Ishikawa (cell line): ENCODE data around the gene KDM4B.

Source experiments
- CEBPB ChIP-seq: IDR thresholded peaks from 2 replicates; pipeline ENCODE4 v1.6.1; 2012
- CREB1 ChIP-seq: IDR thresholded peaks from 2 replicates; pipeline ENCODE4 v1.6.1; 2012; ENCODE audit warnings: low read depth
- EGR1 ChIP-seq: IDR thresholded peaks from 2 replicates; pipeline ENCODE4 v1.6.1; 2012
- EP300 ChIP-seq: IDR thresholded peaks from 2 replicates; pipeline ENCODE4 v1.6.1; 2012; ENCODE audit warnings: borderline replicate concordance
- FOXM1 ChIP-seq: IDR thresholded peaks from 2 replicates; pipeline ENCODE4 v1.6.1; 2012; ENCODE audit warnings: low read depth, borderline replicate concordance
- MAX ChIP-seq: IDR thresholded peaks from 2 replicates; pipeline ENCODE4 v1.6.1; 2012
- NFIC ChIP-seq: IDR thresholded peaks from 2 replicates; pipeline ENCODE4 v1.6.1; 2012
- RAD21 ChIP-seq: IDR thresholded peaks from 2 replicates; pipeline ENCODE4 v1.6.1; 2012; ENCODE audit warnings: low read depth
- REST ChIP-seq: IDR thresholded peaks from 2 replicates; pipeline ENCODE4 v1.6.1; 2012; ENCODE audit warnings: low read depth, mild to moderate bottlenecking
- TAF1 ChIP-seq: IDR thresholded peaks from 2 replicates; pipeline ENCODE4 v1.6.1; 2012; ENCODE audit warnings: low read depth, mild to moderate bottlenecking
- TCF12 ChIP-seq: IDR thresholded peaks from 2 replicates; pipeline ENCODE4 v1.6.1; 2012; ENCODE audit warnings: low read depth
- TEAD4 ChIP-seq: IDR thresholded peaks from 2 replicates; pipeline ENCODE4 v1.6.1; 2012
- YY1 ChIP-seq: IDR thresholded peaks from 2 replicates; pipeline ENCODE4 v1.6.1; 2012; ENCODE audit warnings: low read depth
- ZBTB7A ChIP-seq: IDR thresholded peaks from 2 replicates; pipeline ENCODE4 v1.6.1; 2012; ENCODE audit warnings: low read depth
- TF ChIP-seq, protein P1 (sequence below): IDR thresholded peaks from 2 replicates; pipeline ENCODE4 v1.6.1; 2012

KDM4B gene

GRCh38 chr19:5188548-5189317, 219.8 kb downstream of the KDM4B start:
- no peak for TF ChIP-seq TAF1
- no peak for TF ChIP-seq CEBPB
- no peak for TF ChIP-seq MAX
- no peak for TF ChIP-seq REST
- TF ChIP-seq, protein P1, sequence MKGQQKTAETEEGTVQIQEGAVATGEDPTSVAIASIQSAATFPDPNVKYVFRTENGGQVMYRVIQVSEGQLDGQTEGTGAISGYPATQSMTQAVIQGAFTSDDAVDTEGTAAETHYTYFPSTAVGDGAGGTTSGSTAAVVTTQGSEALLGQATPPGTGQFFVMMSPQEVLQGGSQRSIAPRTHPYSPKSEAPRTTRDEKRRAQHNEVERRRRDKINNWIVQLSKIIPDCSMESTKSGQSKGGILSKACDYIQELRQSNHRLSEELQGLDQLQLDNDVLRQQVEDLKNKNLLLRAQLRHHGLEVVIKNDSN = no peak
- TF ChIP-seq FOXM1 = no peak
- no peak for TF ChIP-seq EGR1
- no peak for TF ChIP-seq NFIC
- TF ChIP-seq EP300 = no peak
- TF ChIP-seq CREB1 = no peak
- no peak for TF ChIP-seq ZBTB7A
- no peak for TF ChIP-seq RAD21
- no peak for TF ChIP-seq TEAD4
- no peak for TF ChIP-seq YY1
- TF ChIP-seq TCF12 = no peak

GRCh38 chr19:5189318-5189607, 220.3 kb downstream of the KDM4B start:
- TF ChIP-seq NFIC (no peak), YY1 (no peak), CREB1 (no peak), EP300 (no peak), ZBTB7A (no peak), MAX (no peak), TEAD4 (no peak), REST (no peak)

DNA sequence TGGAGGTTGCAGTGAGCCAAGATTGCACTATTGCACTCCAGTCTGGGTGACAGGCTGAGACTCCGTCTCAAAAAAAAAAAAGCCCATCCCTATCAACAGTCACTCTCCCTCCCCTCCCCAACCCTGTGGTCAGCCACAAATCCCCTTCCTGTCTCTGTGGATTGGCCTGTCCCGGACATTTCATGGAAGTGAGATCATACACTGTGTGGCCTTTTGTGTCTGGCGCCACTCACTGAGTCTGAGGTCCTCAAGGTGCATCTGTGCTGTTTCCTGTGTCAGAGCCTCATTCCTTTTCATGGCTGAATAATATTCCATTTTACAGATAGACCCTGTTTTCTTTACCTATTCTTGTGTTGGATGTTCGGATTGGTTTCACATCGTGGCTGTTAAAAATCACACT, 222.2 kb downstream of the KDM4B start:
- no peak for TF ChIP-seq CEBPB
- no peak for TF ChIP-seq TCF12
- no peak for TF ChIP-seq MAX
- TF ChIP-seq NFIC = no peak
- TF ChIP-seq YY1 = no peak
- TF ChIP-seq TAF1 = no peak
- TF ChIP-seq RAD21 = no peak
- TF ChIP-seq ZBTB7A = no peak
- TF ChIP-seq REST = no peak
- TF ChIP-seq, protein P1 = no peak
- no peak for TF ChIP-seq CREB1
- TF ChIP-seq TEAD4 = no peak
- no peak for TF ChIP-seq EP300
- TF ChIP-seq FOXM1 = no peak
- TF ChIP-seq EGR1 = no peak

DNA sequence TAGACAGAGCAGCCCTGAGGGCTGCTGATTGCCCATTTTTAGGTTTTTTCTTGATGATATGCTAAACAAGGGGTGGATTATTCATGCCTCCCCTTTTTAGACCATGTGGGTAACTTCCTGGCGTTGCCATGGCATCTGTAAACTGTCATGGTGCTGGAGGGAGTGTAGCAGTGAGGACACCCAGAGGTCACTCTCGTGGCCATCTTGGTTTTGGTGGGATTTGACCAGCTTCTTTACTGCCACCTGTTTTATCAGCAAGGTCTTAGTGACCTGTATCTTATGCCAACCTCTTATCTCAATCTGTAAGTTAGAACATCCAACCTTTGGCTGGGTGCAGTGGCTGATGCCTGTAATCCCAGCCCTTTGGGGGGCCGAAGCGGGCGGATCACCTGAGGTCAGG, 223.7 kb downstream of the KDM4B start:
- TF ChIP-seq TEAD4 = no peak
- TF ChIP-seq FOXM1 = no peak
- TF ChIP-seq EP300 = no peak
- TF ChIP-seq YY1 = no peak
- TF ChIP-seq NFIC = no peak
- TF ChIP-seq REST = no peak
- TF ChIP-seq MAX = no peak
- no peak for TF ChIP-seq TAF1
- TF ChIP-seq, protein P1 = no peak
- no peak for TF ChIP-seq TCF12
